GM04503 (cell line): ENCODE measurements around the gene KIAA1549.

Experiments
- DNase-seq: peaks from one replicate; pipeline ENCODE4 v3.0.0-alpha.2; 2012; ENCODE audit warnings: low read depth

Gene KIAA1549

DNA sequence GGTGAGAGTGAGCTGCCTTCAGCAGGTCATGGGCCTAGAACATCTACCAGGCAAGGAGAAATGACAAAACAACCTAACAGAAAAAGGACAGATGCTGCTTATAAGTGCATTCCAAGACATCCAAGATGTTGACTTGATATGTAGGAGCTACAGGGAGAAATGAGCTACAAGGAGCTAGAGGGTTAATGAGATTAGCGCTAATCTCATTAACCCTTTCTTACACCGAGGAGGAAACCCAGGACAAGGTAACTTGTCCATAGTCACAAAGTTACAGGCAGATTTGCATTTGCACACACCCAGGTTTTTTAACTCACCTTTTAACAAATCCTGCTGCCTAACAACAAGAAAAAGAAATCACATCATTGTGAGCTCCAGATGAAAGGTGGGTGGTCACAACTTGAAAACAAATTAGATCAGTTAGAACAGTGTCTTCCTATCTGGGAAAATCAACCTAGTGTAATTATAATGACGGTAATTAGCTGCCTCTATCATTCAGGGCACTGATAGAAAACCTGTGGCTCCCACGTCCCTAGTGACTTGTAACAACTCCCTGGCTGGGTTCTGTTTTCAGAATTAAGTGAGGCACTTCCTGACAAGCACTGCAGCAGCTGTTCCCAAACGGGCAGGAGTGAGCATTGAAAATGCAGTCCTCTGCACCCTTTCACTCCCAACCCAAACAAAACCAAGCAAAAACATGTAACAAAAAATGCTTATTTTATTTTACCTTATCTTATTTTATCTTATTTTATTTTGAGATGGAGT lies 5.7 kb downstream of the KIAA1549 start:
- DNase-seq, result no peak

DNA sequence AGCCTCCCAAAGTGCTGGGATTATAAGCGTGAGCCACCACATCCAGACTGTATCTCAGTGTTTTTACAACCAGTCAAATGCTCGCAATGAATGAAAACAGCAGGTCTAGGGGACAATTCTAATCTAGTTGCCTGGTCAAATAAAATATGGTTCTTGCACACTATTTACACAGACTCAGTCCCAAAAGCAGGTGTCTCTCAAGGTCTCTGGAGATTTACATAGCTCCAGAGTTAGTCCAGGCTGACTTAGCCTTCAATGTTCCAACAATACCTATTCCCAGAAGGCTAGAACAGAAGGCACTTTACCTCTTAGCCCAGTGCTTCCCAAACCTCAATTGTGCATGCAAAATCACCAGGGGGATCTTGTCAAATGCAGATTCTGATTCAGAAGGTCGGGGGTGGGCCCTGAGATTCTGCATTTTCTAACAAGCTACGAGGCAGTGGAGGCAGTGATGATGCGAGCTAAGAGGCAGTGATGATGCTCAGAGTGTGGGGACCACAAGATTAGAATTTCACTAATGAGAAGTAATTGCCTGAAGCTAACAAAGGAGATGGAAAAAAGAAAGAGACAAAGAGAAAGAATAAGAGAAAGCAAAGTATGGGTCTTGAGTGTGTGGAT lies 6.4 kb downstream of the KIAA1549 start:
- DNase-seq, result no peak

DNA sequence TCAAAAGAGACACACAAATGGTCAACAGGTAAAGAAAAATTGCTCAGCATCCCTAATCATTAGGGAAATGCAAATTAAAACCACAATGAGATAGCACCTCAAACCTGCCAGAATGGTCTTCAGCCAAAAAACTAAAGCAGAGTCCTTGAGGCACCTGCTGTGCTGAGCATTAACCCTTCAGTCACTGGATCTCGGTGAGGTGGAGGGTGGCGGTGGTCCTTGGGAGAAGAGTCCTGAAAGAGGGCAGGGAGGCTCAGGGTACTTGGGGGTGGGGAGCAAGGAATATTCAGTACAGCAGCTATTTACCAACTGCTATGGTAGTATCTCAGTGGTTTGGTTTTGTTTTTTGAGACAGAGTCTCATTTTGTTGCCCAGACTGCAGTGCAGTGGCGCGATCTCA lies 7.1 kb downstream of the KIAA1549 start:
- DNase-seq, result no peak

DNA sequence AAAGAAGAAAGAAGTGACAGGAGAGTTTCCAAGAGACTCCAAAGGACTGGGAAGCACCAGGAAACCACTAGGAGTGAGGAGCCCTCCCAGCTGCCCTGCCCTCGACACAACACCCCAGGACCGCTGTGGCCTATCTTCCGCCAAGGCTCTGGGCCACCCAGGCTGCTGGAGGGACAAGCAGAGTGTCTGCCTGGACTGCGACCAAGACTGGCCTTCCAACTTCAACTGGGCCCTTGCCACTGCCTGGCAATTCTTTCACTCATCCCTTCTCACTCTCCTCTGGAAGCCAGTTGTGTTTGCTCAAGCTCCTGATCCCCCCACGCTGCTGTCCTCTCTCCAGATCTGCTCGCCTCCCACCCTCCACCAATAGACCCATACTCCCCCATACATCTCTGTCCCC lies 10.2 kb downstream of the KIAA1549 start:
- no peak for DNase-seq

DNA sequence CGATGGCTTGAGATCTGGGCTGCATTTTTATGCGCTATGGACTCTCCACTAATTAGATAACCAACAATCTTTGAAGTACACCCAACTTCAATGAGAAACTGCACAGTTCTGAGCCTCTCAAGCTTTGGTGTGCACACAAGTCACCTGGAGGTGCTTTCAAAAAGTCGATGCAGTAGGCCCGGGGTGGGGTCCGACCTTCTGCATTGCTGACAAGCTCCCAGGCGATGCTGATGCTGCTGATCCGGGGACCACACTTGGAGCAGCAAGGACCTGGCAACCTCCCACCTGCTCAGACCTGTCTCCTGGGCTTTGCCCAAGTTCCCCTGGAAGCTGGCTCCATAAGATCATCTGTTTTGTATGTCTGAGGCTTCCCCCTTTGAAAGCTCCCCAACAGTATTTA lies 10.7 kb downstream of the KIAA1549 start:
- no peak for DNase-seq

DNA sequence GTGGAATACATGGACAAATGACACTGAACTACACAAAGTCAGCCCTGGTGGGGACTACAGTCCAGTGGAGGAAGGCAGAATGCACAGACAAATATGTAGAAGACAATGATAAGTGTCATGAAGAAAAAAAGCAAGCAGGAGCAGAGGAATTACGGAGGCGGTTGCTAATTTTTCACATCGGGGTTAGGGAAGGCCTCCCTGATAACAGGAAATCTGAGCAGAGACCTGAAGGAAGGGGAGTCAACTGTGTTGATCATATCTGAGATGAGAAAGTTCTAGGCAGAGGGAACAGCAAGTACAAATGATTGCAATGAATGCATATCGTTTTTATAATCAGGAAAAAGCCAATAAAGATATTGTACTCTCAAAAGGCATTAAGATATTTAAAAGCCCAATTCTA lies 14.0 kb downstream of the KIAA1549 start:
- no peak for DNase-seq

DNA sequence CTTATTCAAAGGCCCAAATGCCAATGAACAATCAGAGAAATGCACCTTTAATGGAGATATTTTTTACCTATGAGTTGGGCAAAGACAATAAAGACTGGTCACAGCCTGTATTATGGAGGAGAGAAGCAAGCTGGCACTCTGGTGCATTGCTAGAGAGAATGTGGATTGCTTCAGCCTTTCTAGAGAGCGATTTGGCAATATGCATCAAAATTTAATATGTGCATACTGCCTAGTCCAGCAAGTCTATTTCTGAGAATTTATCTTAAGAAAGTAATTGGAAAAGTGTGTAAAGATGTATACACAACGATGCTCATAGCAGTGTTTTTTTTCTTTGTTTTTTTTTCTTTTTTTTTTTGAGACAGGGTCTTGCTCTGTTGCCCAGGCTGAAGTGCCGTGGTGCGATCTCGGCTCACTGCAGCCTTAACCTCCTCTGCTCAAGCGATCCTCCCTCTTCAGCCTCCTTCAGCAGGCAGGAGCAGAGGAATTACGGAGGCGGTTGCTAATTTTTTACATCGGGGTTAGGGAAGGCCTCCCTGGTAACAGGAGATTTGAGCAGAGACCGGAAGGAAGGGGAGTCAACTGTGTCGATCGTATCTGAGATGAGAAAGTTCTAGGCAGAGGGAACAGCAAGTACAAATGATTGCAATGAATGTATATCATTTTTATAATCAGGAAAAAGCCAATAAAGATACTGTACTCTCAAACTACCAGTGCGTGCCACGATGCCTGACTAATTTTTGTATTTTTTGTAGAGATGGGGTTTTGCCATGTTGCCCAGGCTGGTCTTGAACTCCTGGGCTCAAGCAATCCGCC lies 16.4 kb downstream of the KIAA1549 start:
- no peak for DNase-seq

DNA sequence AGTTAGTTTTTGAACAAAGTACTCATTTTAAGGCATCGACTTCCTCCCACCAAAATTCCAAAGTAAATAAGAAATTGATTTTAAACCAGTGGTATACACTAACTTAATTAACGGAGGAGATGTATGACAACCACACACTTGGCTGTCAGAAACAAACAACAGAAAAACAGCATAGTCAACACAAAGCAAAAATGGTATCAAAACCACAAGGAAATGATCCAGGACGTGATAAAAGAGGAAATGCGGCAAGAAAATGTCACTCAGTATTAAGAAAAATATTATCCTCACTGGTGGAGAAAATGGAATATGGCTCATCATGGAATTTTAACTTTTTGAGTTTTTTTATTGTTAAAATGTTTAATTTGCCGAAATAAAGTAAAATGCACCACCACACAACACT lies 17.5 kb downstream of the KIAA1549 start:
- DNase-seq, result no peak

DNA sequence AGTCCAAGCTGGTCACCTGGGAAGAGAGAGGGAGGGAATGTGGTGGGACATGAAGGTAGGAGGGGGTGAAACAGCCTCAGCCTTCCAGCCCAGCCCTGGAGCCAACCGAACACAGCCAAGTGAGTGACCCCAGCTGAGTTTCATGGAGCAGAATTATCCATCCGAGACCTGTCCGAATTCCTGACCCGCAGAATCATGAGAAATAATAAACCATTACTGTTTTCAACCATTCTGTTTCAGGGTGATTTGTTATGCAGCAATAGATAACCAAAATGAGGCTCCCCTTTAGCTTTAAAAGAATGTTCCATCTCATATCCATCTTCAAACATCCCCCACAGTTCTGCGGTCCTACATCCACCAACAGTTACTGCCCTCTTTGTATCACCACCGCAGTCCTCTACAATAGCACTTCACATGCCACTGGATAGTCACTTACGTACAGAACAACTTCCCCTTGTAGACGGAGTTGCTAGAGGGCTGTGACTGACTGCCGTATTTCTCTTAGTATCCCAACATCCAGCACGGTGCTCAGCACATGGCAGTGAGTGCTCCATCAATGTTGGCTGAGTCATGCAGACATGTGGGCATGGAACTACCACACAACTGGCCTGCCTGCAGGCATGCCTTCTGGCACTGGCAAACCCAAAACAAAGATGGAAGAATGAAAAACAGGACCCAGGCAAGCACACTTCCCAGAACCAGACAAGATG lies 18.5 kb downstream of the KIAA1549 start:
- no peak for DNase-seq

DNA sequence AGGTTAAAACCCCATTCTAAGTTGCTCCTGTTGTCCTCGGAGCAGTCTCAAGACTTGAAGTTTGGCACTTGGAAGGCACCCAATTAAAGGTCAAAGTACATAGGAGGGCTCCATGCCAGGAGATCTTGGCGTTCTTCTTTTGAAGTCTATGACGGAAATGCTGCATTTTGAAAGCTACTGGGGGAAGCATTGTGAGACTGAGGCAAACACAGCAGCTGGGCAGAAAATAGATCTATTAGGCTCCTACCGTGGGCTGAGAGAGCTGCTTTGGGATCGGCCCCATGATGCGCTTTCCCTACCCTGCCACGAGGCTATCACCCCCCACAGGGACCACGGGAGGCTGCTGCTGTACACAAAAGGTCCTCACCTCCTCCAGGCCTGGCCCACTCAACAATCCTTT lies 20.0 kb downstream of the KIAA1549 start:
- DNase-seq, result no peak

DNA sequence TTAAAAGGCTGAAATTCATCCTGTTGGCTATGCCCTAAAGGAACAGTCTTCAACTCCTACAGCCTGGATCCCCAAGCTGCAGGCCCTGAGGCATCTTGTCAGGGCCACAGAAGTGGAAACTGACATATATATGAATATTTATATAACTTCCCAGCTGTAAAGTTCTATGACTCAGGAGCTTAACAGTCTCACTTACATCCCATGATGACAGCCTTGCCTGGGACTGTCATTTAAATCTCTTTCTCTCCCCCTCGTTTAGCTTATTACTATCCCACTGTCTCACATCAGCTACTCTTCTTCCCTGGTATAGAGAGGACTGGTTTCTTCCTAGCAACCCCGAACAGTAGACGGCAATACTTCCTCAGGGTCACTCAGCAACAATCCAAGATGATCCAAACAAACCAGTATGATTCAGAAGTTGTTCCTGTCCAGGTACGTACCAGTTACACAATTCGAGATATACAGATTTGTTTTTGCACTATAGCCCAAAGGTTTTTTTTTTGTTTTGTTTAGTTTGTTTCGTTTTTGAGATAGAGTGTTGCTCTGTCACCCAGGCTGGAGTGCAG lies 22.7 kb downstream of the KIAA1549 start:
- no peak for DNase-seq

DNA sequence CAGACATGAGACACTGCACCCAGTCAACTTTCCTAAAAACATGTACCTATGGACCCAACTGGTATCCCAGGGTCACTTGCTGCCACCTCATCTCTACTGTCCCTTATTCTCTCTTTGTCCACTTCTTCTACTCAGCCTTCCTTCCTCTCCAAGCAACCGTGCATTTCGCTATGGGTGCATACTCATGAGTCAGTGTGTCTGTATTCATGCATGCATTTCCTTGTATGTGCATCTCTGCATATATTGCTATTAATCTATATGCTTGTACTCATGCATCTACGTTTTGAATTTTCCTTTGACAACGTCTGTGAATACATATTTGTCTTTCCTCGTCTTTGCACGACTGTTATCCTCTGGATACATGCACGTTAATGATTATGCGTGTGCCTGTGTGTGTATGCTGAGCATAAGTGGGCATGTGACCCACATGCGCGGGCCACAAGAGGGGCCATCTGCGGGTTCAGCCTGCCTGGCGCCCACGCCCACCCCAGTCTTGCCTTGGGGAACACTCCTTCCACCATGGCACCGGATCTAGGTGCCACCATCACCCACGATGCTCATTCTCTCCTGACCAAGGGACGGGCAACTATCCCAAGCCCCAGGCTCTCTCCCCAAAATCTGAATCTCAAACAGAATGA lies 23.3 kb downstream of the KIAA1549 start:
- no peak for DNase-seq

DNA sequence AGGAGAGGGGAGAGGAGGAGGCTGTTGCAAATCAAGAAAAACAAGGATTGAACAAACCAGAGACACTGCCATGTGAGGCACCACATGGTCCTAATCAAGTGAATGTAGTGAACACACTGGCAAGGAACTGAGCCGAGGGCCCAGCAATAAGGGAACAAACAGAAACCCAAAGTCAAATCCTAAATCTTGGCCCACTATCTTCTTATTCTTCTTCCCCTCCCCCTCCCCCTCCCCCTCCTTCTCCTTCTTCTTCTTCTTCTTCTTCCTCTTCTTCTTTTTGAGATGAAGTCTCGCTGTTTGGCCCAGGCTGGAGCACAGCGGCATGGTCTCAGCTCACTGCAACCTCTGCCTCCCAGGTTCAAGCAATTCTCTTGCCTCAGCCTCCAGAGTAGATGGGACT lies 24.0 kb downstream of the KIAA1549 start:
- no peak for DNase-seq

DNA sequence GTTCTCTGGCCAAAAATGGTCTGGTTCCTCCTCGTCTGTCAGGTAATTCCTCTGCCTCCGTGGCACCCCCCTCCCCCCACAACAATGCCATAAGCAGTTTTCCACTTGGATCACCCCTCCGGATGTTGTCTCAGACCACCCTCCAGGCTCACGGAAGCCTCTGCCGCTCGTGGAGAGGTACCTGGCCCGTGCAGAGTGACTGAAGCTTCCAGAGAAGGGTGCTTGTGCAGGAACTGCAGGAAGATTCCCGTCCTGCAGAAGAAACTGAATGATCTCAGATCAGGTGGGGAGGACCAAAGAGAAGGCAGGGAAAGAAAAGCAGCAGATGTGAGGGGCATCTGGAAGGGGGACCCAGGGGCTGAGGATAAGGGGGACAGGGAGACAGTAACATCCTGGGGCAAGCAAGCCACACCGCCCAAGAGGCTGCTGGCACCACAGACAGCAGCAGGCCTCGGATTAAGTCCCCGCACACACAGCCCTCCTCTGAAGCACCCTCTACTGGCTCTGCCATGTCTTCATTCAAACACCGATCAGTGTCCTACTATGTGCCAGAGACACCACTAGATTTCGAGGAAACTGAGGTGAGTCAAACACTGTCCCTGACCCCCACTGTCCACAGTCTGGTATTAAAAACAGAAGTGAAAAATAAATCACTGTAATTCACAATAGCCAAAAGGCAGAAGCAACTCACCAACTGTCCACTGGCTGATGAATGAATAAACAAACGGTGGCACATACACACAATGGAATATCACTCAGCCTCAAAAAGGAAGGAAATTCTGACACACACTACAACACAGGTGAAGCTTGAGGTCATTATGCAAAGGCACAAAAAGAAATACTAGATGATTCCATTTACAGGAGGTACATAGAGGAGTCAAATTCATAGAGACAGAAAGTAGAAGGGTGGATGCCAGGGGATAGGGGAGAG lies 26.4 kb downstream of the KIAA1549 start:
- DNase-seq, result no peak

DNA sequence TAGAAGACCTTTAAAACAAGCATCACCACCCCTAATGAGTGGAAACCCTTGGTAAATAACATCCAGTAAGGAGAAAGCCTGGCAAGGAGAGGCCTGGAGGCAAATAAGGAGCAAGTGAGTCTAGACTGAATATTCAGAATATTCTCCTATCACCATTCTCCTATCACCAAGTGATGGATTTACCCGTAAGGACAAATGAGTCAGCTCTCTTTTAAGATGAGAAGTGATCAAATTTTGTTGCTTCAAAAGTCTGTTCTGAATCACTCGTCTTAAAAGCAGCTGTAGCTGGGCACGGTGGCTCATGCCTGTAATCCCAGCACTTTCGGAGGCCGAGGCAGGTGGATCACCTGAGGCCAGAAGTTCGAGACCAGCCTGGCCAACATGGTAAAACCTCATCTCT lies 28.4 kb downstream of the KIAA1549 start:
- DNase-seq, result no peak

DNA sequence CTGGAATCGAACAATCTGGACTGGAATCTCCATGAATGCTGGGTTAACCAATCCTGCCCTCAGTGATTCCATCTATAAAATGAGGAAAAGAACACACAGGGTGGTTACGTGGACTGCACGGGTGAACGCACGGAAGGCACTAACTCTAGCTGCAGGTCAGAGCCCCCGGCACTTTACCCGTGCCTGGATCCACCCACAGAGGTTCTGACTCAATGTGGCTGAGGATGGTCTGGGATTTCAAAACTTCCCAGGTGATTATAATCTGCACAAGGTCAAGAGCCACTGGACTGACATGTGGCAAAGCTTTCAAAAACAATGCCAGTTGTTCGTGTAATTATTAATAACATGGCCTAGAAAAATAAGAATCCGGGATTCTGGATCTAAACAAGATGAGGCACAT lies 29.2 kb downstream of the KIAA1549 start:
- DNase-seq, result no peak

DNA sequence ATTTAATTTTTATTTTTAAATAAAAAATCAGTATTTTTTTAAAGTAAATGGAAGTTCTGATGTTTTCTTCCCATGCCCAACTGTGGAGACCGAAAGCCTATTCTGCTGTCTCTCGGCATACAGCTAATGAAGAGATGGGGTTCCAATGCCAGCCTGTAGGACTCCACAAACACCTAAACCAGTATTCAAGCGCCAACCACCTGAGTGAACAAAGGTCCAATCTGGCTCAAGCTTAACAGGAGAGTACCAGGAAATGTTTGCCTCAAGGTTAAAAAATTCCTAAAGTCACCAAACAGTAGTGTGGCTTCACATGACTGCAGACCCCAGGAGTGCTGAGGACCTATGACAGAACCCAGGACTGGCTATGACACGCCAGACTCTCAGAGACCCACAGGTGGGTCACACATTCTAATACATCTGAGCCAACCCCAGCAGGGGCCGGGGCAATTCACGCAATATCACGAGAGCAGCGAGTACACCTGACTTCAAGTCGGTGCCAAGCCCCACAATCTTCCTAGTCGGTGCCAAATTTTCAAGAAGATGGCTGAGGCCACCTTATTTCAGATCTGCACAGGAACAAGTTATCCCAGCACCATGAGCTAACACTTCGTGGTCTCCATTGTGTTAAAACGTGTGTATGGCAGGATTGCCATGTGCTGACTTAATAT lies 31.6 kb downstream of the KIAA1549 start:
- no peak for DNase-seq

DNA sequence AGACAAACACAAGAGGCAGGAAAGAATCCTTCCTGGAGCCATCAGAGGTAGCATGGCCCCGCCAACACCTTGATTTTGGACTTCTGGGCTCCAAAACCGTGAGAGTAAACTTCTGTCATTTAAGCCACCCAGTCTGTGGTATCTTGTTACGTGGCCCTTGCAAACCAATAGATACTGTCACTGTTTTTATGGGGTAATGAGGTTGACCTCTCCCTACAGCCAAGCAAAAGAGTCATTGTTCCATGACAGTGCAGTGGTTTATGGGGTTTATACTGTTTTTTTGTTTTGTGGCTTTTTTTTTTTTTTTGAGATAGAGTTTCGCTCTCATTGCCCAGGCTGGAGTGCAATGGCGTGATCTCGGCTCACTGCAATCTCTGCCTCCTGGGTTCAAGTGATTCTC lies 32.8 kb downstream of the KIAA1549 start:
- no peak for DNase-seq

DNA sequence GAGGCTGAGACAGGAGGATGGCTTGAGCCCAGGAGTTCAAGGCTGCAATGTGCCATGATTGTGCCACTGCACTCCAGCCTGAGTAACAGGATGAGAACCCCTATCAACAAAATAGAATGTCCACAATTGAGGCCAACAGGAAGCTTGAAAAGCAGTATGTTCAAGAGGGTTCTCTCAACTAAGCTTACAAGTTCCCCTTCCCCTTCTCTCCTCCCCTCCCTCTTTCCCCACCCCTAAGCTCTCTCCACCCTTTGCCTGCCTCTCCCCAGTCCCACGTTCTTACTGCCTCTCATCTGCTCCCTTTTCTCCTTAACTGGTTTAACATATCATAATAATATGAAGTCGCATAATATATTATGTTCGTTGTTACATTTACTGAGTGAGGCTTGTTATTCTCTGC lies 35.4 kb downstream of the KIAA1549 start:
- no peak for DNase-seq

DNA sequence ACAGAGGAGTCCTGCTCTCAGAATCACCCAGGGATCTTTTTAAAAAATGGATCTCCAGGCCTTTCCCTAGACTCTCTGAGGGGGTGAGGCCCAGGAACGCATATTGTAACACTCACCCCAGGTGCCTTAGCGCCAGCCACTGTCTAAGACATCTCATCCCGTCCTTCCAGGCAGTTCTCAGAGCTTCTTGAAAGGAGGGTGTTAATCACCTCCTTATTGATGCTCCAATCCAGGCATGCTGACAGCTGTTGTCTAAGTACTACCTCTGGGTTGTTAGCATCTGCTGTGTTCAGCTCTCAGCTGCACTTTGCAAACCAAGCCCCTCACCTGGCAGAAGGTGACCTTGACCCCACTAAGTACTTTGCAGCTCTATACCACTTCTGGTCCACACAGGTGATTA lies 36.0 kb downstream of the KIAA1549 start:
- DNase-seq, result no peak
